HG03066 (cell line): ENCODE measurements around the gene ALAD.

Experiments used
- ATAC-seq: cut with Tn5 transposase; IDR thresholded peaks from one replicate; pipeline ENCODE4 v1.9.1; 2021; ENCODE audit warnings: low read depth; ENCODE audit not compliant: unreplicated experiment

Gene ALAD

DNA sequence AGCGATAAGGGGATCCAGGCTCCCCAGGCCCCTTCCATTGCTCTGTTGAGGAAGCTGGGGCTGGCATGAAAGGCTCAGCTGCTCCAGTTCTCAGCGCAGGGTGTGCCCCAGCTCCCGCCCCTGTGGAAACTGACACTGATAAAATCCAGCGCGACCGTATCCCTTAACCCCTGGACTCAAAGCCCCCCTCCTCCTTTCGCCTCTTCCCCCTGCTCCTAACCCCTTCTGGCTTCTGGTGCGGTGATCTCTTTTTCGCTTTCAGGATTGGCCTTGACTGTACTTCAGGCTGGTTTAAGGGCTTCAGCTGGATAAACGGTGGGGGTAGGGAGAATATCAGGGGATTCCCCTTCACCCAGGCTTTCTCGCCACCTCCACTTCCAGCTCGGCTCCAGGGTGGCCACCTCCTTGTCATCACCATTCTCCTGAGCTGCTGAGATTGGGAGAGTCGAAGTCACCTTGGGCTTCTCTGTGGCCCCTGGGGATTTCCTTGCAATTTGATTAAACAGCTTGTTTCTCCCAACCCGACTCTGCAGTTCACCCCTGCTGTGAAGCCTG lies 50.9 kb downstream of the ALAD start:
- ATAC-seq = no peak

DNA sequence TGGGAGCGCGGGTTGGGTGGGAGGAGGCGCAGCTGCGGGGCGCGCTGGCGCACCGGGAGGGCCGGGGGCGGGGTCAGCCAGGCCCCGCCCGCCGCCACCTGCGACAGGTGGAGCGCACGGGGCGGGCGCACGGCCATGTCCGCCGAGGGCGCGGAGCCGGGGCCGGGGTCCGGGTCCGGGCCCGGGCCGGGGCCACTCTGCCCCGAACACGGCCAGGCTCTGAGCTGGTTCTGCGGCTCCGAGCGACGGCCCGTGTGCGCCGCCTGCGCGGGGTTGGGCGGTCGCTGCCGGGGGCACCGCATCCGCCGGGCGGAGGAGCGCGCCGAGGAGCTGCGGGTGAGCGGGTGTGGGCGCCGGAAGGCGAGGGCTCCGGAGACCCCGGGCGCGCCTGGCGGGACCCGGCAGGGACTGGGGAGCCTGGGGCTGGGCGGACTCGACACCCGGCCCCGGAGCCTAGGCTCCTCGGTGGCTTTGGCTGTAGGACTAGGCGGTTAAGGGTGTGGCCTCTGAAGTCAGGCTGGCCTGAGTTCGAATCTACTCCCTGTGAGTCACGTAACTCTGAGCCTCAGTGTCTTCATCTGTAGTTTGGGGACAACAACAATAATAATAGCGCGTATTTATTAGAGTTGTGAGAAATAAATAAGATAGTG lies 51.5 kb downstream of the ALAD start, which contains the start of gene BSPRY:
Gene BSPRY, plus strand, starts transcription at position 97 of the 650 bp plus-strand sequence. Its CDS starts 39 bp downstream, at position 136.
- ATAC-seq = no peak

DNA sequence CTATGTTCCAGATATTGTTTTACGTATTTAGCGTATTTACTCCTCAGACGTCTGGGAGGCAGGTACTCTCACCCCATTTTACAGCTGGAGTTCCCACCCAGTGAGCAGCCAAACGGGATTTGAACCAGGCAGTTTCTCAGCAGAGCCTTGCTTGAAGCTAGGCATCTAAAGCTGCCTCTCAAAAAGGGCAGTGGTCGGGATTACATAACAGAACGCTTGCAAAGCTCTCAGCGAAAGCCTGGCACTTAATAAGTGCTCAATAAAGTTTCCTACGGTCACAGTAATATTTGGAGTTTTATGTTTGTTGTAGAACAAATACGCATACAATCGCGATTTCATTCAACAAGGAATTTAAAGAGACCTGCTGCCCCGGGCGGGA lies 52.0 kb downstream of the ALAD start:
- no peak for ATAC-seq

GRCh38 chr9:113348437-113348836 lies 52.6 kb downstream of the ALAD start:
- ATAC-seq = no peak

- ATAC-seq = no peak
Measured at GRCh38 chr9:113345671-113346070, 55.4 kb downstream of the ALAD start.

DNA sequence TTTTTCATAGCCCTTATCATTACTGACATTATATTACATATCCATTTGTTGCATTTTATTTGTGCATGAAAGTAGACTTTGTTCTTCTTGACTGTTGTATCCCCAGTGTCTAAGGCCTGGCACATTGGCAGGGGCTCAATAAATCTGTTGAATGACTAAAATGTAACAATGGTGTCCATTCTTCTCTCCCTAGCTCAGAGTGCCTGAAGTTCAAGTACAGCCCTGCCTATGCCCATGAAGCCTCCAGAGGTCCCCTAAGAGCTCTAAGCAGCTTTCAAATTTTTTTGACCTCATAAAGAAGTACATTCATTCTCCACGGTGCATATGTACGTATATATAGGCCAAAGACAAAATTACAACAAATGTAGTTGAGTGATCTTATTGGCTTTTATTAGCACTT lies 55.9 kb downstream of the ALAD start:
- ATAC-seq = no peak

- no peak for ATAC-seq
Measured at GRCh38 chr9:113343732-113344231, 57.3 kb downstream of the ALAD start.

- no peak for ATAC-seq
Measured at GRCh38 chr9:113341712-113342410, 59.2 kb downstream of the ALAD start.

- ATAC-seq = peak; percentile 97
Measured at GRCh38 chr9:113340011-113340699, 60.9 kb downstream of the ALAD start, which contains the start of gene WDR31. WDR31 (minus strand) TSS chr9:113340275; CDS start chr9:113332022, 8,253 bp downstream.

DNA sequence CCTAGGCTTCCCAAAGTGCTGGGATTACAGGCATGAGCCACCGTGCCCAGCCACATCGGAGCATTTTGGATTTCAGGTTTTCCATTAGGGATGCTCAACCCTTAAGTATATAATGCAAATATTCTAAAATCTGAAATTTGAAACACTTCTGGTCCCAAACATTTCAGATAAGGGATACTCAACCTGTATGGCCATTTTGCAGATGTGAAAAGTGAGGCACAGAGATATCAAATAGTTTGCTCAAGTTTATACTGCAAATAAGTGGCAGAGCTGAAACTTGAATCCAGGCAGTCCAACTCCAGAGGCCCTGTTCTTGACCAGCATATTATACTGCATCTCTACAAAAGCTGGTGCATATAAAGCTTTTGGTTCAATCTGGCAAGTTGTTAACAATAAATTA lies 63.4 kb downstream of the ALAD start:
- no peak for ATAC-seq
